ENCODE data around the gene AKAP13. TPM values are rescaled to one million over a fixed set of nuclear protein-coding genes. Genes with fewer than 3 reads are reported as not detected.

AKAP13 gene
- total and polyA plus RNA-seq, 7 donors, result 18.2 to 126 (median 93.7) TPM

DNA sequence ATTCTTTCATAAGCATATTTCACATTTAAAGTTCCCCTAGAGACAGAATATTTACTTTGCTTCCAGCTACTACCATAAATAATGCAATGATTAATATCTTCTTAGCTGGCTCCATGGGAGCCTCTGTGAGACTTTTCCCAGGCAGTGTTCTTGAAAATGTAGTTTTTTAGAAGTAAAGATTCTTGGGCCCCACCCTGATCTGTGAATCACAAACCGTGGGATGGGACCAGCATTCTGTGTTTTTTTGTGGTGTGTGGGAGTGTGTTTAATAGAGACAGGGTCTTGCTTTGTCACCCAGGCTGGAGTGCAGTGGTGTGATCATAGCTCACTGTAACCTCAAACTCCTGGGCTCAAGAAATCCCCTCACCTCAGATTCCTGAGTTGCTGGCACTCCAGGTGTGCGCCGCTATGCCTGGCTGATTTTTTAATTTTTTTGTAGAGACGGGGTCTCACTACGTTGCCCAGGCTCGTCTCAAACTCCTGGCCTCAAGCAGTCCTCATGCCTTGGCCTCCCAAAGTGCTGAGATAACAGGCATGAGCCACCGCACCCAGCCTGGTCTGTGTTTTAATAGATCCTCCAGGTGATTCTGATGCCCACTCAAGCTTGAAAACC, 331.3 kb downstream of the AKAP13 start:
- TF ChIP-seq, protein P1, sequence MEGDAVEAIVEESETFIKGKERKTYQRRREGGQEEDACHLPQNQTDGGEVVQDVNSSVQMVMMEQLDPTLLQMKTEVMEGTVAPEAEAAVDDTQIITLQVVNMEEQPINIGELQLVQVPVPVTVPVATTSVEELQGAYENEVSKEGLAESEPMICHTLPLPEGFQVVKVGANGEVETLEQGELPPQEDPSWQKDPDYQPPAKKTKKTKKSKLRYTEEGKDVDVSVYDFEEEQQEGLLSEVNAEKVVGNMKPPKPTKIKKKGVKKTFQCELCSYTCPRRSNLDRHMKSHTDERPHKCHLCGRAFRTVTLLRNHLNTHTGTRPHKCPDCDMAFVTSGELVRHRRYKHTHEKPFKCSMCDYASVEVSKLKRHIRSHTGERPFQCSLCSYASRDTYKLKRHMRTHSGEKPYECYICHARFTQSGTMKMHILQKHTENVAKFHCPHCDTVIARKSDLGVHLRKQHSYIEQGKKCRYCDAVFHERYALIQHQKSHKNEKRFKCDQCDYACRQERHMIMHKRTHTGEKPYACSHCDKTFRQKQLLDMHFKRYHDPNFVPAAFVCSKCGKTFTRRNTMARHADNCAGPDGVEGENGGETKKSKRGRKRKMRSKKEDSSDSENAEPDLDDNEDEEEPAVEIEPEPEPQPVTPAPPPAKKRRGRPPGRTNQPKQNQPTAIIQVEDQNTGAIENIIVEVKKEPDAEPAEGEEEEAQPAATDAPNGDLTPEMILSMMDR (IDR thresholded peaks at IDR 0.05), result no peak
- Histone ChIP-seq H3K36me3 (ENCODE audit: insufficient read depth in 1 of 2, low read depth in 1 of 2) (peaks cover 0 to 81% of the 10 kb centered on the region in 2 donors), H3K4me3 (no peak overlapping the region), H3K27me3 (ENCODE audit: insufficient read depth in 3 of 3, low read length in 2 of 3) (no peaks in the 10 kb centered on the region), H3K9me3 (no peaks in the 10 kb centered on the region), H3K27ac (no peak overlapping the region), H3K4me1 (peaks cover 20% of the 10 kb centered on the region)
- intact Hi-C loops (cut with DNase I), result no loop called here
- DNase-seq (no peak), ATAC-seq (no peak)
- WGBS, 3 donors, result 92 to 94% (median 93%) methylated on average over 7 of the region's 7 CpGs

DNA sequence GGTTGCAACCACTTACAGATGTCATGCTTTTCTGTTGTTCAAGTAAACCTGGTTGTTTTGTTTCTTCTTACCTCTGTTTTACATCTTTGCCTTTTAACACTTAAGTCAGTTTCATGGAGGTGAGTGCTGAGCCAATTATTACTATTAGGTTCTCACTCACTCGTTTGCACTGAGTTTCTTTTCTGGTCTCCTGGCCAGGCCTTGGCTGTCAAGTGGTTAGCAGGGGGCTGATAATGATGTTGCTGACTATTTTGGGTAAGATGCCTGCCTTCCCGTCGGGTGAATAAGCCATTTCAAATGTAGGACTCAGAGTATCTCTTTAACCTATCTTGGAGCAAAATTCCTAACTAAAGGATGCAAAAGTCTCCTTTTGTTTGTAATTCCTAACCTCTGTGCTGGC, 335.9 kb downstream of the AKAP13 start:
- WGBS, 3 donors, result 24 to 65% (median 47%) methylated on average over 3 of the region's 3 CpGs
- DNase-seq, result no peak
- no peak overlapping the region for H3K27ac ChIP-seq
- TF ChIP-seq, protein P1 (IDR thresholded peaks at IDR 0.05), result no peak
- intact Hi-C loops (cut with DNase I), result no loop called here
- H3K4me1 ChIP-seq, result no peaks in the 10 kb centered on the region
- H3K9me3 ChIP-seq, result no peaks in the 10 kb centered on the region
- no peak for ATAC-seq
- no peaks in the 10 kb centered on the region for H3K27me3 ChIP-seq (ENCODE audit: insufficient read depth in 3 of 3, low read length in 2 of 3)
- no peak overlapping the region for H3K4me3 ChIP-seq
- peaks cover 12 to 100% of the 10 kb centered on the region in 2 donors for H3K36me3 ChIP-seq (ENCODE audit: insufficient read depth in 1 of 2, low read depth in 1 of 2)

DNA sequence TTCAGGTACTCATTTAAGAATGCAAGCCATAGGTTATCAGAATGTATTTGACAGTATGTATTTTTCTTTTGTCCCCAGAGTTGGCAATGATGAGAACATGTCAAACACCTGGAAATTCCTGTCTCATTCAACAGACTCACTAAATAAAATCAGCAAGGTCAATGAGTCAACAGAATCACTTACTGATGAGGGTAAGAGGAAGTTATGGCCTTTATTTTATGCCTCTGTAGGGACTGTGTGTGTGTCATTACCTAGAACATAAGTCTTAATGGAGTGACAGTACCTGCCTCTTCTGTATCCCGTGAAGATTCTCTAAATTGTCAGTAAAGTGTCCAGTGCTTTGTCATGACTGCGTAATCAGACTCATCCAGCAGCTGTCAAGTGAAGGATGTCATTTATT, 336.8 kb downstream of the AKAP13 start:
- no peak overlapping the region for H3K4me3 ChIP-seq
- 87 to 97% (median 92%) methylated on average over 2 of the region's 2 CpGs for WGBS, 3 donors
- DNase-seq, result no peak
- no peak overlapping the region for H3K27ac ChIP-seq
- TF ChIP-seq, protein P1 (IDR thresholded peaks at IDR 0.05), result no peak
- no peaks in the 10 kb centered on the region for H3K9me3 ChIP-seq
- H3K4me1 ChIP-seq, result no peaks in the 10 kb centered on the region
- no peaks in the 10 kb centered on the region for H3K27me3 ChIP-seq (ENCODE audit: insufficient read depth in 3 of 3, low read length in 2 of 3)
- H3K36me3 ChIP-seq (ENCODE audit: insufficient read depth in 1 of 2, low read depth in 1 of 2), result peaks cover 16 to 100% of the 10 kb centered on the region in 2 donors
- intact Hi-C loops (cut with DNase I), result no loop called here
- ATAC-seq, result peak in 2 of 4 donors; percentile 28 to 30

DNA sequence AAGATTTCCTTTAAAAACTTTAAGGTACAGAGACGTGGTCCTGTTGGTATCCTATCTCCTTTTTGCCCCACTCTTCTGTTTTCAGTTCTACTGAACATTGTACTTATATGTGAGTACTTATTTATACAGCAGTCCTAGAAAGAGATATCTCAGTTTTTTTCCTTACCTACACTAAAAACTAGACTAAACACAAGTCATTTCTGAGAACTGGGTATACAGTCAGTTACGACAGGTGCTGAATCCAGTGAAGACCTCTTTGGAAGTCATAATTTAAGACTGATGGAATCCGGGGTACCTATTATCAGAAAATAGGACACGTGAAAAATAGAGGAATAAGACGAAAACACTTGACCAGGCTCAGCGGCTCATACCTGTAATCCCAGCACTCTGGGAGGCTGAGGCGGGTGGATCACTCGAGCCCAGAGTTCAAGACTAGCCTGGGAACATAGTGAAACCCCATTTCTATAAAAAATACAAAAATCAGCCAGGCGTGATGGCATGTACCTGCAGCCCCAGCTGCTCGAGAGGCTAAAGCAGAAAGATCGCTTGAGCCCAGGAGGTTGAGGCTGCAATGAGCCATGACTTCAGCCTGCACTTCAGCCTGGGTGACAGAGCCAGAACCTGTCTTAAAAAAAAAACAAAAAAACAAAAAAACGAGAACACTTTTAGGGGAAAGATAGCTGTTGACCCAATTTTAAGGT, 338.0 kb downstream of the AKAP13 start:
- intact Hi-C loops (cut with DNase I), result no loop called here
- H3K36me3 ChIP-seq (ENCODE audit: insufficient read depth in 1 of 2, low read depth in 1 of 2), result peaks cover 21 to 100% of the 10 kb centered on the region in 2 donors
- ATAC-seq, result no peak

More for the DNA sequence above, 338.0 kb downstream of the AKAP13 start:
- Histone ChIP-seq H3K9me3 (no peaks in the 10 kb centered on the region), H3K4me1 (no peaks in the 10 kb centered on the region), H3K4me3 (no peak overlapping the region), H3K27me3 (ENCODE audit: insufficient read depth in 3 of 3, low read length in 2 of 3) (no peaks in the 10 kb centered on the region), H3K27ac (no peak overlapping the region)
- TF ChIP-seq, protein P1 (IDR thresholded peaks at IDR 0.05), result no peak
- 84 to 91% (median 89%) methylated on average over 12 of the region's 12 CpGs for WGBS, 3 donors
- DNase-seq, result no peak
